ENCODE measurements around the gene AP4M1. TPM values are rescaled to one million over a fixed set of nuclear protein-coding genes. Genes with fewer than 3 reads are reported as not detected.
A peak's percentile ranks its signal among the peaks of the same experiment; 100 is the strongest.

Gene AP4M1
- total and polyA plus RNA-seq, 10 of the 15 experiments (the other 5 are each of a cell fraction or from before 2014, with no cell fraction given), result 0.77 to 16.1 (median 13.0) TPM

DNA sequence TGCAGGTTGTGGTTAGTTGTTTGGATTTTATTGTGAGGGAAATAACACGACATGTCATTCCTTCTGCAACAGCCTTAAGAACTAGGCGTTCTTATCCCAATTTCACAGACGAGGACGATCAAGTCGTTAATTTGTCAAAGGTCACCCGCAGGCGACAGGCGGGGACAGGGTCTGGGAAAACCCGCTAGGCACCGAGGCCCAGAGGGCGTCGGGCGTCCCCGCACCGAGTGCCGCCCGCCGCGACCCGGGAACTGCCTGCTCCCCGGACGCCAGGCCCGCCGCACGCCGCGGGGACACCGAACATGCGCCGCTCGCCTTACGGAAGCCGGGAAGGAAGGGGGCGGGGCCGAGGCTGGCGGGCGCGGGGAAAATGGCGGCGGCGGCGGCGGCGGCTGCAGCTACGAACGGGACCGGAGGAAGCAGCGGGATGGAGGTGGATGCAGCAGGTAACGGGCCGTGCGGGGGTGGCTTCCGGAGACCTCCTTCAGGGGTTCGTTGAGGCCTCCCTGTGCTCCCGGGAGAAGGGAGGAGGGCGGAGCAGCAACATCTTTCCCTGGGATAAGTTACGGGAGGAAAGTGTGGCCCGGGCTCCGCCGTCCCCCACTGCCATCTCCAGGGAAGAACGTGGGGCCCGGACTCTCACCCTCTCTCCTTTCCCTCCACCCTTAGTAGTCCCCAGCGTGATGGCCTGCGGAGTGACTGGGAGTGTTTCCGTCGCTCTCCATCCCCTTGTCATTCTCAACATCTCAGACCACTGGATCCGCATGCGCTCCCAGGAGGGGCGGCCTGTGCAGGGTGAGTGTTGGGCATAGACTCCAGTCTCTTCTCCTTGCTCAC, 12.6 kb upstream of the AP4M1 start, which contains the start of gene COPS6:
COPS6 (plus strand) TSS at position 349 of the 837 bp plus-strand sequence; CDS start at position 371, 22 bp downstream.
- FAIRE-seq, result no peak
- TF ChIP-seq EGR1 (IDR thresholded peaks at IDR 0.05; ENCODE audit: borderline replicate concordance in 1 of 2, low read depth in 2 of 2, low read length in 2 of 2) (peak in 1 of 2 experiments; percentile 47; a peak in 1 of 3 replicates), EED (IDR thresholded peaks at IDR 0.05; ENCODE audit: low read depth) (no peak), MTA3 (IDR thresholded peaks at IDR 0.05; ENCODE audit: borderline replicate concordance, low read length) (no peak), SMARCA5 (IDR thresholded peaks at IDR 0.05) (peak; percentile 72; the same call in 1 of the 2 replicates), REST (IDR thresholded peaks at IDR 0.05; ENCODE audit: low read depth, low read length) (peak; percentile 31; the same call in 1 of the 2 replicates), SMAD5 (IDR thresholded peaks at IDR 0.05; ENCODE audit: low read depth) (peak; percentile 77), NRF1 (conservative IDR thresholded peaks at IDR 0.05; ENCODE audit: low read depth, low read length) (0 out of 2 replicates have a peak, but pooled peaks have one; percentile 21), KLF5 (IDR thresholded peaks at IDR 0.05; ENCODE audit: partially characterized antibody) (peak; percentile 67), LARP7 (IDR thresholded peaks at IDR 0.05) (peak; percentile 80)
- TF ChIP-seq, protein P1, sequence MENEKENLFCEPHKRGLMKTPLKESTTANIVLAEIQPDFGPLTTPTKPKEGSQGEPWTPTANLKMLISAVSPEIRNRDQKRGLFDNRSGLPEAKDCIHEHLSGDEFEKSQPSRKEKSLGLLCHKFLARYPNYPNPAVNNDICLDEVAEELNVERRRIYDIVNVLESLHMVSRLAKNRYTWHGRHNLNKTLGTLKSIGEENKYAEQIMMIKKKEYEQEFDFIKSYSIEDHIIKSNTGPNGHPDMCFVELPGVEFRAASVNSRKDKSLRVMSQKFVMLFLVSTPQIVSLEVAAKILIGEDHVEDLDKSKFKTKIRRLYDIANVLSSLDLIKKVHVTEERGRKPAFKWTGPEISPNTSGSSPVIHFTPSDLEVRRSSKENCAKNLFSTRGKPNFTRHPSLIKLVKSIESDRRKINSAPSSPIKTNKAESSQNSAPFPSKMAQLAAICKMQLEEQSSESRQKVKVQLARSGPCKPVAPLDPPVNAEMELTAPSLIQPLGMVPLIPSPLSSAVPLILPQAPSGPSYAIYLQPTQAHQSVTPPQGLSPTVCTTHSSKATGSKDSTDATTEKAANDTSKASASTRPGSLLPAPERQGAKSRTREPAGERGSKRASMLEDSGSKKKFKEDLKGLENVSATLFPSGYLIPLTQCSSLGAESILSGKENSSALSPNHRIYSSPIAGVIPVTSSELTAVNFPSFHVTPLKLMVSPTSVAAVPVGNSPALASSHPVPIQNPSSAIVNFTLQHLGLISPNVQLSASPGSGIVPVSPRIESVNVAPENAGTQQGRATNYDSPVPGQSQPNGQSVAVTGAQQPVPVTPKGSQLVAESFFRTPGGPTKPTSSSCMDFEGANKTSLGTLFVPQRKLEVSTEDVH (IDR thresholded peaks at IDR 0.05; ENCODE audit: low read depth, partially characterized antibody), result no peak
- TF ChIP-seq, protein P2, sequence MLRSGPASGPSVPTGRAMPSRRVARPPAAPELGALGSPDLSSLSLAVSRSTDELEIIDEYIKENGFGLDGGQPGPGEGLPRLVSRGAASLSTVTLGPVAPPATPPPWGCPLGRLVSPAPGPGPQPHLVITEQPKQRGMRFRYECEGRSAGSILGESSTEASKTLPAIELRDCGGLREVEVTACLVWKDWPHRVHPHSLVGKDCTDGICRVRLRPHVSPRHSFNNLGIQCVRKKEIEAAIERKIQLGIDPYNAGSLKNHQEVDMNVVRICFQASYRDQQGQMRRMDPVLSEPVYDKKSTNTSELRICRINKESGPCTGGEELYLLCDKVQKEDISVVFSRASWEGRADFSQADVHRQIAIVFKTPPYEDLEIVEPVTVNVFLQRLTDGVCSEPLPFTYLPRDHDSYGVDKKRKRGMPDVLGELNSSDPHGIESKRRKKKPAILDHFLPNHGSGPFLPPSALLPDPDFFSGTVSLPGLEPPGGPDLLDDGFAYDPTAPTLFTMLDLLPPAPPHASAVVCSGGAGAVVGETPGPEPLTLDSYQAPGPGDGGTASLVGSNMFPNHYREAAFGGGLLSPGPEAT (IDR thresholded peaks at IDR 0.05; ENCODE audit: low read depth), result peak; percentile 74

More for the DNA sequence above, 12.6 kb upstream of the AP4M1 start, which contains the start of gene COPS6:
- DNase-seq (ENCODE audit: low read depth, low spot score) (no peak), ATAC-seq (peak; percentile 77)
- intact Hi-C loops (cut with micrococcal nuclease; ENCODE audit: unreplicated experiment), result loop anchor here (10.0 kb wide), 1 partner anchor 174 kb away; the partner anchor contains the start of gene TRIM4
- Histone ChIP-seq H3K27me3 (replicated peaks in 1 of 2; ENCODE audit: control insufficient read depth in 2 of 2, insufficient read depth in 2 of 2, low read length in 1 of 2) (no peaks in the 10 kb centered on the region), H3K9me3 (replicated peaks; ENCODE audit: control insufficient read depth, insufficient read depth, low read length) (no peaks in the 10 kb centered on the region), H4K20me1 (ENCODE audit: control insufficient read depth, insufficient read depth) (no peaks in the 10 kb centered on the region), H3K4me3 (peak within 1 kb of the TSS; percentile 92), H3K36me3 (ENCODE audit: control insufficient read depth in 2 of 2, insufficient read depth in 2 of 2, low read length in 1 of 2) (peaks cover 15 to 30% of the 10 kb centered on the region in 2 experiments), H3K4me2 (ENCODE audit: control insufficient read depth, insufficient read depth) (peak within 1 kb of the TSS; percentile 100), H3K9ac (ENCODE audit: control insufficient read depth, insufficient read depth, low read length) (peak within 1 kb of the TSS; percentile 90), H3K79me2 (ENCODE audit: control insufficient read depth, insufficient read depth, low read length) (peaks cover 10% of the 10 kb centered on the region), H2AFZ (ENCODE audit: control insufficient read depth, low read depth, low read length) (peak within 1 kb of the TSS; percentile 94), H3K4me1 (ENCODE audit: control insufficient read depth, insufficient read depth, low read length) (peaks cover 6% of the 10 kb centered on the region), H3K27ac (ENCODE audit: control insufficient read depth, insufficient read depth) (peak within 1 kb of the TSS; percentile 84)
- BruUV-seq (replicated peaks), result no TSS peak
- ChIA-PET CTCF (interaction anchor here (0.8 to 1.1 kb wide), 6 partner anchors 12 to 175 kb away, joined by 3 to 4 read pairs (median 3); partner anchors contain the start of genes AP4M1, MCM7 and ZSCAN21), SMC1A (ENCODE audit: uncharacterized antibody, unreplicated experiment) (interaction anchor here (0.7 kb wide), 1 partner anchor 13 kb away, joined by 3 read pairs; the partner anchor contains the start of gene AP4M1), POLR2A (interaction anchor here (0.5 to 3.9 kb wide), 5 partner anchors 12 to 1053 kb away, joined by 3 to 39 read pairs (median 5); partner anchors contain the start of genes AP4M1, MBLAC1 and MCM7), RAD21 (ENCODE audit: unreplicated experiment) (interaction anchor here (1.0 kb wide), 1 partner anchor 12 kb away, joined by 7 read pairs; the partner anchor contains the start of genes AP4M1 and MCM7)
- in situ Hi-C loops (cut with MboI), result no loop called here
- 2% methylated on average over 67 of the region's 68 CpGs for WGBS (ENCODE audit: insufficient coverage, insufficient replicate concordance, low lambda C conversion rate, missing lambda C conversion rate)
